NB4 (cell line): ENCODE data around the gene WDFY3.

ENCODE experiments used
- DNase-seq: peaks from one replicate; pipeline ENCODE4 v3.0.0; 2010; ENCODE audit warnings: low read depth
- H3K4me3 ChIP-seq: one replicate; pipeline ENCODE4 v1.5.1; 2011; ENCODE audit warnings: mild to moderate bottlenecking, low read depth, low read length, moderate library complexity
- CTCF ChIP-seq: IDR thresholded peaks from one replicate; pipeline ENCODE4 v1.5.1; 2012; ENCODE audit warnings: low read depth, low read length
- MAX ChIP-seq: IDR thresholded peaks from 2 replicates; pipeline ENCODE4 v1.6.1; 2011; ENCODE audit warnings: low read depth, low read length
- MYC ChIP-seq: IDR thresholded peaks from 2 replicates; pipeline ENCODE4 v1.6.1; 2011; ENCODE audit warnings: low read depth, low read length
- POLR2A ChIP-seq: IDR thresholded peaks from 2 replicates; pipeline ENCODE4 v1.6.1; 2011; ENCODE audit warnings: mild to moderate bottlenecking; ENCODE audit not compliant: insufficient read length; ENCODE audit errors: extremely low read depth

The WDFY3 gene

GRCh38 chr4:84957514-84958420 is 8.7 kb downstream of the WDFY3 start:
- no peak for DNase-seq
- no peak overlapping the region for H3K4me3 ChIP-seq
- no peak for TF ChIP-seq POLR2A

GRCh38 chr4:84956014-84956413 is 10.5 kb downstream of the WDFY3 start:
- DNase-seq: peak; percentile 18
- TF ChIP-seq MYC (no peak), CTCF (no peak)

GRCh38 chr4:84954982-84955567 is 11.4 kb downstream of the WDFY3 start:
- no peak overlapping the region for H3K4me3 ChIP-seq
- TF ChIP-seq MYC: no peak
- TF ChIP-seq MAX: no peak
- TF ChIP-seq POLR2A: no peak
- TF ChIP-seq CTCF: no peak

More at GRCh38 chr4:84956014-84956413, 10.5 kb downstream of the WDFY3 start:
- no peak overlapping the region for H3K4me3 ChIP-seq

GRCh38 chr4:84952776-84953175 is 13.7 kb downstream of the WDFY3 start:
- no peak for DNase-seq
- TF ChIP-seq MYC (no peak), POLR2A (no peak), MAX (no peak), CTCF (no peak)
- no peak overlapping the region for H3K4me3 ChIP-seq

More at GRCh38 chr4:84954982-84955567, 11.4 kb downstream of the WDFY3 start:
- no peak for DNase-seq

GRCh38 chr4:84952004-84952403 is 14.5 kb downstream of the WDFY3 start:
- DNase-seq: no peak
- H3K4me3 ChIP-seq: no peak overlapping the region
- no peak for TF ChIP-seq POLR2A
- no peak for TF ChIP-seq MAX

- TF ChIP-seq MAX (no peak), POLR2A (no peak), CTCF (no peak), MYC (no peak)
- DNase-seq: no peak
- no peak overlapping the region for H3K4me3 ChIP-seq
Observed at GRCh38 chr4:84948056-84948455, 18.4 kb downstream of the WDFY3 start.
